Naive B cell (primary cell): Measurements from ENCODE around the gene ZSCAN22. TPM values are rescaled to one million over a fixed set of nuclear protein-coding genes. Genes with fewer than 3 reads are reported as not detected.

Experiments used
- ATAC-seq, 2 donors: fragments of 150-1000 bp; cut with Tn5 transposase; 2 replicates each; pipeline ENCODE4 v1.10.0; 2021; ENCODE audit warnings: low read depth in 2 of 2, mild to moderate bottlenecking in 2 of 2, moderate library complexity in 2 of 2
- DNase-seq: peaks from one replicate; pipeline ENCODE4 v3.0.0; 2022
- H3K27ac Mint-ChIP-seq, 6 donors: one replicate each; pipeline ENCODE4 v1.8.0; 2020 to 2022; ENCODE audit warnings: mild to moderate bottlenecking in 6 of 6, mixed read lengths in 6 of 6, moderate library complexity in 5 of 6, inconsistent platforms in 2 of 6
- H3K27me3 Mint-ChIP-seq, 3 donors: one replicate each; pipeline ENCODE4 v1.8.0; 2021 to 2022; ENCODE audit warnings: mixed read lengths in 3 of 3, mild to moderate bottlenecking in 1 of 3
- H3K36me3 Mint-ChIP-seq, 2 donors: one replicate each; pipeline ENCODE4 v1.8.0; 2020 to 2022; ENCODE audit warnings: mixed read lengths in 2 of 2, inconsistent platforms in 1 of 2, mild to moderate bottlenecking in 1 of 2
- H3K4me1 Mint-ChIP-seq, 3 donors: one replicate each; pipeline ENCODE4 v1.8.0; 2020 to 2022; ENCODE audit warnings: mixed read lengths in 3 of 3, inconsistent platforms in 1 of 3, mild to moderate bottlenecking in 1 of 3, moderate library complexity in 1 of 3
- H3K4me3 Mint-ChIP-seq, 8 donors: one replicate each; pipeline ENCODE4 v1.8.0; 2020 to 2022; ENCODE audit warnings: mild to moderate bottlenecking in 8 of 8, mixed read lengths in 8 of 8, moderate library complexity in 8 of 8, inconsistent platforms in 2 of 8
- H3K9me3 Mint-ChIP-seq, 7 donors: one replicate each; pipeline ENCODE4 v1.8.0; 2020 to 2022; ENCODE audit warnings: mixed read lengths in 7 of 7, mild to moderate bottlenecking in 5 of 7, inconsistent platforms in 2 of 7, moderate library complexity in 1 of 7
- polyA plus RNA-seq, 6 donors: library from polyadenylated mRNA; unstranded; fragments of 300-500 nt; fragmentation: Illumina TruSeq; gene quantifications; one replicate each; pipeline ENCODE4 v1.2.3, GENCODE V29; 2021; ENCODE audit warnings: low read depth in 6 of 6

The ZSCAN22 gene
- polyA plus RNA-seq, 6 donors from 2014 or later, result 1.5 to 5.2 (median 2.1) TPM; not detected in 1

DNA sequence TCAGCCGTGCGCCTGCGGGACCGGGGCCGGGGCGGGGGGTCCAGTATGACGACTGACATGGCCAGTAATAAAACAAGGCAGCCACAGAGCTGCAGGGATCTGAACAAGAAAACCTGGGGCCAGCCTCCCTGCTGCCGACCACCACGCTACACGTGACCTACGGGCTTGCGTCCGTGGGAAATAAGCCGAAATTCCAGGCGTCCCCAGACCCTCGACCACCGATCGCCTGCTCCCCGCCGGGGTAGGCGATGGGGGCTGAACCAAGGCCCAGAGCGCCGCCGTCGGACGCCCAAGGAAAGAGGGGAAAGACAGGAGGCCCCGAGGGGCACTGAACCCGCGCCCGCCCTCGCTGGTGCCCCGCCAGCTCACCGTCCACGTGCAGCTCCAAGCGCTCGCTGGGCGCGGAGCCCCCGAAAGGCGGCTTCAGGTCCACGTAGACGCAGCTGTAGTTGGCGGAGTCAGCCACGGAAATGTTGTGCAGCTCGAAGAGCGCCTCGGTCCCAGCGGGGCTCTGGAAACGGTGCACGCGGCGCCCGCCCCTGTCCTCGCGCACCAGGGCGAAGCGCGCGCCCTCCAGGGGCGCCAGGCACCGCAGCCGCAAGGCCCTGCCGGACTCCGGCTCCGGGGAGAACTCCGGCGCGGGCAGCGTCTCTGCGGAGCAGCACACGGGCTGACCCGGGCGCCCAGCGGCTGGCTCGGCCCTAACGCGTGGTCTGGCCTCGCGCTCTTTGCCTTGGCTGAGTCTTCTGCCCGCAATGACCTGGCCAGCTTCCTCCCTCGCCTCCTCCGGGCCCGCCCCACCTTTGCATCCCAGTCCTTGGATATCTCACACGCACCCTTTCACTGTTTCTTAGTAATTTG lies 23.4 kb downstream of the ZSCAN22 start:
- no peaks in the 10 kb centered on the region for H3K9me3 Mint-ChIP-seq
- peak overlapping the region in 7 of 8 donors; percentile 15 to 95 (median 72) for H3K4me3 Mint-ChIP-seq
- peaks cover 20 to 45% (median 33%) of the 10 kb centered on the region in 3 donors for H3K4me1 Mint-ChIP-seq
- DNase-seq (no peak), ATAC-seq (no peak)
- H3K36me3 Mint-ChIP-seq, result peaks cover 0 to 8% of the 10 kb centered on the region in 2 donors
- no peaks in the 10 kb centered on the region for H3K27me3 Mint-ChIP-seq
- peak overlapping the region in 4 of 6 donors; percentile 36 to 96 (median 72) for H3K27ac Mint-ChIP-seq

GRCh38 chr19:58350871-58351557 lies 24.2 kb downstream of the ZSCAN22 start:
- H3K4me3 Mint-ChIP-seq, result peak overlapping the region in 7 of 8 donors; percentile 27 to 77 (median 51)
- DNase-seq, result no peak

GRCh38 chr19:58351558-58351878 lies 24.7 kb downstream of the ZSCAN22 start:
- no peak for ATAC-seq
- Mint-ChIP-seq H3K4me3 (peak overlapping the region in 2 of 8 donors; percentile 27 to 70), H3K27me3 (no peaks in the 10 kb centered on the region), H3K36me3 (peaks cover 0 to 8% of the 10 kb centered on the region in 2 donors), H3K9me3 (no peaks in the 10 kb centered on the region), H3K27ac (peak overlapping the region in 1 of 6 donors; percentile 87), H3K4me1 (peaks cover 15 to 32% (median 32%) of the 10 kb centered on the region in 3 donors)
- DNase-seq, result no peak

More at GRCh38 chr19:58350871-58351557, 24.2 kb downstream of the ZSCAN22 start:
- no peaks in the 10 kb centered on the region for H3K27me3 Mint-ChIP-seq
- peak overlapping the region in 2 of 6 donors; percentile 56 to 87 for H3K27ac Mint-ChIP-seq
- H3K4me1 Mint-ChIP-seq, result peaks cover 15 to 37% (median 28%) of the 10 kb centered on the region in 3 donors
- no peaks in the 10 kb centered on the region for H3K9me3 Mint-ChIP-seq
- peaks cover 0 to 8% of the 10 kb centered on the region in 2 donors for H3K36me3 Mint-ChIP-seq
- no peak for ATAC-seq

- peak overlapping the region in 2 of 8 donors; percentile 62 to 71 for H3K4me3 Mint-ChIP-seq
- ATAC-seq (no peak), DNase-seq (no peak)
- no peaks in the 10 kb centered on the region for H3K9me3 Mint-ChIP-seq
- peaks cover 0 to 8% of the 10 kb centered on the region in 2 donors for H3K36me3 Mint-ChIP-seq
- H3K27ac Mint-ChIP-seq, result peak overlapping the region in 1 of 6 donors; percentile 44
- no peaks in the 10 kb centered on the region for H3K27me3 Mint-ChIP-seq
- peaks cover 12 to 36% (median 28%) of the 10 kb centered on the region in 3 donors for H3K4me1 Mint-ChIP-seq
These were observed 25.4 kb downstream of the ZSCAN22 start for GRCh38 chr19:58351990-58352755.

GRCh38 chr19:58352760-58353671 lies 26.2 kb downstream of the ZSCAN22 start, which contains the start of gene A1BG:
TSS of gene A1BG (minus strand) at chr19:58353492. CDS start at chr19:58353437, 55 bp downstream.
- Mint-ChIP-seq H3K9me3 (no peaks in the 10 kb centered on the region), H3K36me3 (peaks cover 0 to 8% of the 10 kb centered on the region in 2 donors), H3K27ac (no peak within 1 kb of the TSS), H3K4me1 (peaks cover 12 to 36% (median 26%) of the 10 kb centered on the region in 3 donors), H3K4me3 (peak within 1 kb of the TSS in 2 of 8 donors; percentile 38 to 71), H3K27me3 (peaks cover 0 to 3% (median 0%) of the 10 kb centered on the region in 3 donors)
- ATAC-seq, result no peak
- DNase-seq, result no peak

- no peak for DNase-seq
- no peaks in the 10 kb centered on the region for H3K9me3 Mint-ChIP-seq
- H3K36me3 Mint-ChIP-seq, result peaks cover 0 to 8% of the 10 kb centered on the region in 2 donors
- peaks cover 0 to 4% (median 0%) of the 10 kb centered on the region in 3 donors for H3K27me3 Mint-ChIP-seq
- H3K4me1 Mint-ChIP-seq, result peaks cover 12 to 36% (median 19%) of the 10 kb centered on the region in 3 donors
- no peak overlapping the region for H3K27ac Mint-ChIP-seq
- no peak for ATAC-seq
- peak overlapping the region in 1 of 8 donors; percentile 38 for H3K4me3 Mint-ChIP-seq
These were observed 27.1 kb downstream of the ZSCAN22 start for GRCh38 chr19:58353717-58354477.

- no peak for ATAC-seq
- Mint-ChIP-seq H3K36me3 (peaks cover 0 to 5% of the 10 kb centered on the region in 2 donors), H3K9me3 (no peaks in the 10 kb centered on the region), H3K4me3 (peak overlapping the region in 1 of 8 donors; percentile 37), H3K27me3 (peaks cover 0 to 4% (median 0%) of the 10 kb centered on the region in 3 donors), H3K4me1 (peaks cover 9 to 32% (median 16%) of the 10 kb centered on the region in 3 donors), H3K27ac (no peak overlapping the region)
- no peak for DNase-seq
These were observed 27.8 kb downstream of the ZSCAN22 start for GRCh38 chr19:58354478-58355030.

DNA sequence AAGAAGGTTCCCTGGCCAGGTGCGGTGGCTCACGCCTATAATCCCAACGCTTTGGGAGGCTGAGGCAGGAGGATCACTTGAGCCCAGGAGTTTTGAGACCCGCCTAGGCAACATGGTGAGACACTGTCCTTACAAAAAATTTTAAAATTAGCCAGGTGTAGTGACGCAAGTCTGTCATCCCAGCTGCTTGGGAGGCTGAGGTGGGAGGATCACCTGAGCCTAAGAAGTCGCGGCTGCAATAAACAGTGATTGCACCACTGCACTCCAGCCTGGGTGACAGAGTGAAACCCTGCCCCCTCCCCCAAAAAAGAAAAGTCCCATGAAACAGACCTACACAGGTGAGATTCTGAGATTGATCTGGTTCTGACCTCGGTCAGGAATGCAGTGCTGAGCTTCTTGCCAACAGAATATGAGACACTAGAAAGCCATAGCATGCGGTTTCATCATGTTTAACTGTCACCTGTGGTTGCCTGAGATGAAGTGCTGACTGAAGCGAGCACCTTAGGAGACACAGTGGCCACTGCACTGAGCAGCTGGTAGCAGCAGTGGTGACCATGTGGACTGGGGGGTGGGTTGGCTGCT lies 28.5 kb downstream of the ZSCAN22 start:
- Mint-ChIP-seq H3K9me3 (no peaks in the 10 kb centered on the region), H3K4me1 (peaks cover 6 to 27% (median 13%) of the 10 kb centered on the region in 3 donors), H3K27ac (peak overlapping the region in 1 of 6 donors; percentile 39), H3K4me3 (peak overlapping the region; percentile 34 to 87 (median 52)), H3K36me3 (no peaks in the 10 kb centered on the region), H3K27me3 (peaks cover 0 to 4% (median 0%) of the 10 kb centered on the region in 3 donors)
- DNase-seq (no peak), ATAC-seq (no peak)

DNA sequence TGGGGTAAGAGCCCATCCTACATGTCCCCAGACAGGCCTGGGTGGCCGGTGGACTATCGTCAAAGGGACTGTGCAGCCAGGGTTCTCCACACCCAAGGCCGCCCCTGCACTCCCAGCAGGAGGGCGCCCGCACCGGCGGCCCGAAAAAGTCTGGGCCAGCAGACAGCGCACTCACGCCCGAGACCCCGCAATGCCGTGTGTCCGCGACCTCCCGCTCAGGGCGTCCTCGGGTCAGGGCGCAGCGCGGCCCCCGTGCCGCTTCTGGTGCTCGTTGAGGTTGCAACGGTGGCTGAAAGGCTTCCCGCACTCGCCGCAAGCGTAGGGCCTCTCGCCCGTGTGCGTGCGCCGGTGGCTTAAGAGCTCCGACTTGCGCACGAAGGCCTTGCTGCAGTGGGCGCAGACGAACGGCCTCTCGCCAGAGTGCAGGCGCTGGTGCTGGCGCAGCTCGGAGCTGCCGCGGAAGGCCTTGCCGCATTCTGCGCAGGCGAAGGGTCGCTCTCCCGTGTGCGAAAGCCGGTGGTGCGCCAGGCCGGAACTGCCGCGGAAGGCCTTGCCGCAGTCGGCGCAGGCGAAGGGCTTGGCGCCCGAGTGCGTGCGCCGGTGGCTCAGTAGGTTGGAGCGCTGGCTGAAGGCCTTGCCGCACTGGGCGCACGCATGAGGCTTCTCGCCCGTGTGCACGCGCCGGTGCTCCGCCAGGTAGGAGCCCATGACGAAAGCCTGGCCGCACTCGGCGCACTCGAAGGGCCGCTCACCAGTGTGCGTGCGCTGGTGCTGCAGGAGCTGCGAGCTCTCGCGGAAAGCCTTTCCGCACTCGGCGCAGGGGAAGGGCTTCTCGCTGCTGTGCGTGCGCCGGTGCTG lies 29.3 kb downstream of the ZSCAN22 start:
- Mint-ChIP-seq H3K4me1 (peaks cover 6 to 21% (median 15%) of the 10 kb centered on the region in 3 donors), H3K9me3 (no peaks in the 10 kb centered on the region), H3K36me3 (no peaks in the 10 kb centered on the region), H3K4me3 (peak overlapping the region; percentile 21 to 78 (median 62)), H3K27ac (no peak overlapping the region), H3K27me3 (peaks cover 0 to 4% (median 0%) of the 10 kb centered on the region in 3 donors)
- DNase-seq, result no peak
- peak; percentile 71 to 73 for ATAC-seq

- peaks cover 0 to 4% (median 0%) of the 10 kb centered on the region in 3 donors for H3K27me3 Mint-ChIP-seq
- DNase-seq (no peak), ATAC-seq (peak in 1 of 2 donors; percentile 2)
- peaks cover 9 to 21% (median 18%) of the 10 kb centered on the region in 3 donors for H3K4me1 Mint-ChIP-seq
- H3K4me3 Mint-ChIP-seq, result peak overlapping the region; percentile 27 to 78 (median 62)
- no peaks in the 10 kb centered on the region for H3K36me3 Mint-ChIP-seq
- H3K27ac Mint-ChIP-seq, result no peak overlapping the region
- no peaks in the 10 kb centered on the region for H3K9me3 Mint-ChIP-seq
These were observed 30.1 kb downstream of the ZSCAN22 start for GRCh38 chr19:58356766-58357480.
